Loucy (cell line): ENCODE results near the gene NRXN3.

Source experiments
- EZH2phosphoT487 ChIP-seq: fragments of 200-600 bp; IDR thresholded peaks from 2 replicates; pipeline ENCODE4 v1.6.1; 2018; ENCODE audit warnings: antibody characterized with exemption, mild to moderate bottlenecking, moderate library complexity, borderline replicate concordance
- TF ChIP-seq, protein P1 (sequence below): fragments of 200-600 bp; sonication (generic); conservative IDR thresholded peaks from 2 replicates; pipeline ENCODE4 v1.5.1; 2014; ENCODE audit warnings: mild to moderate bottlenecking, antibody characterized with exemption, low read length

GRCh38 chr14:78123650-78124253 lies 46.4 kb upstream of the NRXN3 start:
- TF ChIP-seq, protein P1, sequence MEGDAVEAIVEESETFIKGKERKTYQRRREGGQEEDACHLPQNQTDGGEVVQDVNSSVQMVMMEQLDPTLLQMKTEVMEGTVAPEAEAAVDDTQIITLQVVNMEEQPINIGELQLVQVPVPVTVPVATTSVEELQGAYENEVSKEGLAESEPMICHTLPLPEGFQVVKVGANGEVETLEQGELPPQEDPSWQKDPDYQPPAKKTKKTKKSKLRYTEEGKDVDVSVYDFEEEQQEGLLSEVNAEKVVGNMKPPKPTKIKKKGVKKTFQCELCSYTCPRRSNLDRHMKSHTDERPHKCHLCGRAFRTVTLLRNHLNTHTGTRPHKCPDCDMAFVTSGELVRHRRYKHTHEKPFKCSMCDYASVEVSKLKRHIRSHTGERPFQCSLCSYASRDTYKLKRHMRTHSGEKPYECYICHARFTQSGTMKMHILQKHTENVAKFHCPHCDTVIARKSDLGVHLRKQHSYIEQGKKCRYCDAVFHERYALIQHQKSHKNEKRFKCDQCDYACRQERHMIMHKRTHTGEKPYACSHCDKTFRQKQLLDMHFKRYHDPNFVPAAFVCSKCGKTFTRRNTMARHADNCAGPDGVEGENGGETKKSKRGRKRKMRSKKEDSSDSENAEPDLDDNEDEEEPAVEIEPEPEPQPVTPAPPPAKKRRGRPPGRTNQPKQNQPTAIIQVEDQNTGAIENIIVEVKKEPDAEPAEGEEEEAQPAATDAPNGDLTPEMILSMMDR, result no peak
- TF ChIP-seq EZH2phosphoT487, result no peak
